ENCODE data around the gene SWAP70.

Gene SWAP70

GRCh38 chr11:9675691-9676090 is 11.8 kb downstream of the SWAP70 start:
- TF ChIP-seq CEBPB (IDR thresholded peaks at IDR 0.05): no peak
- TF ChIP-seq RAD21 (IDR thresholded peaks at IDR 0.05; ENCODE audit: low read depth): no peak

GRCh38 chr11:9677951-9678350 is 14.1 kb downstream of the SWAP70 start:
- TF ChIP-seq REST (IDR thresholded peaks at IDR 0.05; ENCODE audit: low read depth) (no peak), EGR1 (IDR thresholded peaks at IDR 0.05) (no peak), ZBTB7A (IDR thresholded peaks at IDR 0.05; ENCODE audit: low read depth) (no peak), MAX (IDR thresholded peaks at IDR 0.05) (no peak), CREB1 (IDR thresholded peaks at IDR 0.05; ENCODE audit: low read depth) (no peak), TEAD4 (IDR thresholded peaks at IDR 0.05) (no peak), NFIC (IDR thresholded peaks at IDR 0.05) (no peak), TAF1 (IDR thresholded peaks at IDR 0.05; ENCODE audit: low read depth) (no peak), TCF12 (IDR thresholded peaks at IDR 0.05; ENCODE audit: low read depth) (no peak), EP300 (IDR thresholded peaks at IDR 0.05; ENCODE audit: borderline replicate concordance) (no peak), CEBPB (IDR thresholded peaks at IDR 0.05) (no peak)

- TF ChIP-seq YY1 (IDR thresholded peaks at IDR 0.05; ENCODE audit: low read depth) (no peak), TAF1 (IDR thresholded peaks at IDR 0.05; ENCODE audit: low read depth) (no peak), USF1 (IDR thresholded peaks at IDR 0.05) (no peak), REST (IDR thresholded peaks at IDR 0.05; ENCODE audit: low read depth) (no peak), CEBPB (IDR thresholded peaks at IDR 0.05) (no peak), ZBTB7A (IDR thresholded peaks at IDR 0.05; ENCODE audit: low read depth) (no peak)
These were observed 14.7 kb downstream of the SWAP70 start for GRCh38 chr11:9678576-9678975.

GRCh38 chr11:9680028-9680427 is 16.2 kb downstream of the SWAP70 start:
- TF ChIP-seq FOXM1 (IDR thresholded peaks at IDR 0.05; ENCODE audit: borderline replicate concordance, low read depth) (no peak), MAX (IDR thresholded peaks at IDR 0.05) (no peak), TAF1 (IDR thresholded peaks at IDR 0.05; ENCODE audit: low read depth) (no peak), ZBTB7A (IDR thresholded peaks at IDR 0.05; ENCODE audit: low read depth) (no peak), RAD21 (IDR thresholded peaks at IDR 0.05; ENCODE audit: low read depth) (no peak), USF1 (IDR thresholded peaks at IDR 0.05) (no peak), YY1 (IDR thresholded peaks at IDR 0.05; ENCODE audit: low read depth) (no peak), REST (IDR thresholded peaks at IDR 0.05; ENCODE audit: low read depth) (no peak), EP300 (IDR thresholded peaks at IDR 0.05; ENCODE audit: borderline replicate concordance) (no peak), CREB1 (IDR thresholded peaks at IDR 0.05; ENCODE audit: low read depth) (no peak), TEAD4 (IDR thresholded peaks at IDR 0.05) (no peak), TCF12 (IDR thresholded peaks at IDR 0.05; ENCODE audit: low read depth) (no peak), NFIC (IDR thresholded peaks at IDR 0.05) (no peak), EGR1 (IDR thresholded peaks at IDR 0.05) (no peak), CEBPB (IDR thresholded peaks at IDR 0.05) (no peak)

- TF ChIP-seq USF1 (IDR thresholded peaks at IDR 0.05) (no peak), EP300 (IDR thresholded peaks at IDR 0.05; ENCODE audit: borderline replicate concordance) (no peak), EGR1 (IDR thresholded peaks at IDR 0.05) (no peak), ZBTB7A (IDR thresholded peaks at IDR 0.05; ENCODE audit: low read depth) (no peak), RAD21 (IDR thresholded peaks at IDR 0.05; ENCODE audit: low read depth) (no peak), NFIC (IDR thresholded peaks at IDR 0.05) (no peak), TCF12 (IDR thresholded peaks at IDR 0.05; ENCODE audit: low read depth) (no peak), YY1 (IDR thresholded peaks at IDR 0.05; ENCODE audit: low read depth) (no peak), MAX (IDR thresholded peaks at IDR 0.05) (no peak), TEAD4 (IDR thresholded peaks at IDR 0.05) (no peak)
These were observed 17.9 kb downstream of the SWAP70 start for GRCh38 chr11:9681583-9682372.

Measured in Ishikawa (cell line).